Measurements from ENCODE around the gene REM1.

GRCh38 chr20:31474097-31474436 is 1.0 kb upstream of the REM1 start:
- TF ChIP-seq CTCF (IDR thresholded peaks at IDR 0.05; ENCODE audit: poor library complexity, severe bottlenecking) (no peak), EZH2 (IDR thresholded peaks at IDR 0.05; ENCODE audit: borderline replicate concordance, insufficient read depth, low read length, poor library complexity, severe bottlenecking) (no peak), RAD21 (conservative IDR thresholded peaks at IDR 0.05) (no peak), EP300 (conservative IDR thresholded peaks at IDR 0.05; ENCODE audit: poor library complexity, severe bottlenecking) (no peak), POLR2AphosphoS5 (IDR thresholded peaks at IDR 0.05) (no peak), SMC3 (conservative IDR thresholded peaks at IDR 0.05; ENCODE audit: poor library complexity) (no peak), REST (IDR thresholded peaks at IDR 0.05; ENCODE audit: borderline replicate concordance) (no peak), MXI1 (conservative IDR thresholded peaks at IDR 0.05; ENCODE audit: poor library complexity, severe bottlenecking) (no peak), TAF1 (IDR thresholded peaks at IDR 0.05; ENCODE audit: low read depth) (no peak)
